Activated CD8-positive, alpha-beta T cell treated with anti-CD3 and anti-CD28 coated beads for 36 hours (primary cell): ENCODE data around the gene FAM83G. TPM values are rescaled to one million over a fixed set of nuclear protein-coding genes. Genes with fewer than 3 reads are reported as not detected.
"Not testable (repeated sequence)": the region's sequence is repeated elsewhere in the genome, so short reads cannot be mapped to it uniquely, and the experiment has no call there.

ENCODE experiments used
- ATAC-seq: fragments of 200-7000 bp; cut with Tn5 transposase; one replicate; pipeline ENCODE4 v1.10.0; 2021; ENCODE audit warnings: mild to moderate bottlenecking, moderate library complexity
- CTCF ChIA-PET: fragments of 350-600 bp; sonication (Branson Sonifier 250); formaldehyde crosslinking; loops from one replicate; lab custom pipeline; 2021; ENCODE audit warnings: antibody characterized with exemption; lab: Charles Lee
- POLR2A ChIA-PET: fragments of 350-600 bp; sonication (Branson Sonifier 250); formaldehyde crosslinking; loops from one replicate; lab custom pipeline; 2021; ENCODE audit warnings: antibody characterized with exemption; lab: Charles Lee
- DNase-seq: peaks from one replicate; pipeline ENCODE4 v3.0.0-alpha.2; 2020
- H3K27ac Mint-ChIP-seq: one replicate; pipeline ENCODE4 v1.8.0; 2021; ENCODE audit warnings: mild to moderate bottlenecking, mixed read lengths
- H3K27me3 Mint-ChIP-seq: one replicate; pipeline ENCODE4 v1.8.0; 2021; ENCODE audit warnings: mixed read lengths
- H3K36me3 Mint-ChIP-seq: one replicate; pipeline ENCODE4 v1.8.0; 2021; ENCODE audit warnings: low read depth, mixed read lengths
- H3K4me1 Mint-ChIP-seq: one replicate; pipeline ENCODE4 v1.8.0; 2021; ENCODE audit warnings: low read depth, mixed read lengths
- H3K4me3 Mint-ChIP-seq: one replicate; pipeline ENCODE4 v1.8.0; 2021; ENCODE audit warnings: mild to moderate bottlenecking, moderate library complexity, mixed read lengths
- H3K9me3 Mint-ChIP-seq: one replicate; pipeline ENCODE4 v1.8.0; 2021; ENCODE audit warnings: mixed read lengths
- CTCF ChIP-seq: fragments of 200-600 bp; IDR thresholded peaks from one replicate; pipeline ENCODE4 v1.8.0; 2022; ENCODE audit warnings: antibody characterized with exemption, mild to moderate bottlenecking
- intact Hi-C: fragments of 100-400 bp; cut with micrococcal nuclease; formaldehyde crosslinking; loops from one replicate; pipeline ENCODE4 v1.10.0; 2022
- total RNA-seq, 2 experiments: library from RNA; stranded (reverse); gene quantifications; one replicate each; pipeline ENCODE4 v1.2.3, GENCODE V29; 2021

The FAM83G gene
- total RNA-seq, 2 experiments from 2014 or later: 11.9 to 12.1 TPM

GRCh38 chr17:19037547-19037946 lies 33.0 kb upstream of the FAM83G start:
- intact Hi-C loops, H3K36me3 Mint-ChIP-seq, DNase-seq, POLR2A ChIA-PET, H3K4me3 Mint-ChIP-seq, H3K4me1 Mint-ChIP-seq, H3K27me3 Mint-ChIP-seq, H3K27ac Mint-ChIP-seq, ATAC-seq, CTCF ChIA-PET, H3K9me3 Mint-ChIP-seq: not testable (repeated sequence)

GRCh38 chr17:19036186-19036585 lies 31.6 kb upstream of the FAM83G start:
- H3K9me3 Mint-ChIP-seq, H3K27me3 Mint-ChIP-seq, DNase-seq, ATAC-seq, H3K36me3 Mint-ChIP-seq, POLR2A ChIA-PET, intact Hi-C loops, H3K4me3 Mint-ChIP-seq, H3K4me1 Mint-ChIP-seq, CTCF ChIA-PET, H3K27ac Mint-ChIP-seq: not testable (repeated sequence)

DNA sequence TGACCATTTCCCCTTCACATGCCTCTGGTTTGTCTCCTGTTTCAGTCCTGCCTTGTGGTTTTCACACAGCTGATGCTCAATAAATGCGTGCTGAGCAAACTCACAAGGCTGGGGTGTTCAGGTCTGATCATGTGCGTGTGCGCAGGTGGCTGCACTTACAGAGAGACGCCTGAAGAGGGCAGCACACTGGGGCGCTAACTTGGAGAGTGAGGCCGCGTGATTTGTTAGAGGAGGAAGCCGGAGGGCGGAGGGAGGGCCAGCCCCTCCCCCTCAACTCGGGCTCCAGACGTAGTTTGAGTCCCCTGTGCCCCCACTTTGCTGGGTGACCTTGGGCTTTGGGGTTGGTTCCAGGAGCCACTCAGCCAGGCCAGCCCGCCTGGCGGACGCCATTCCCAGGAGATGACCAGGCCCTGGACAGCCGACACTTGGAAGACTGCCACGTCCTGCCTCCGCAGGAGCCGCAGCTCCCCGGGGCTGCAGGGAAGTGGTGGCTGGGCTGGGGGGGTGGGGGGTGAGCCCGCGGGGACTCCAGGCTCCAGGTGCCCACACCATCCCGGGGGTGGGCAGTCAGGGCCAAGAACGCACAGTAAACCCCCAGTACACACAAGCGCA lies 27.9 kb upstream of the FAM83G start:
- H3K36me3 Mint-ChIP-seq, H3K4me1 Mint-ChIP-seq, H3K27me3 Mint-ChIP-seq, intact Hi-C loops, H3K4me3 Mint-ChIP-seq, DNase-seq, CTCF ChIA-PET, H3K27ac Mint-ChIP-seq, POLR2A ChIA-PET, H3K9me3 Mint-ChIP-seq: not testable (repeated sequence)
- ATAC-seq: peak; percentile 95

- H3K9me3 Mint-ChIP-seq, intact Hi-C loops: not testable (repeated sequence)
These were observed 27.2 kb upstream of the FAM83G start for GRCh38 chr17:19031729-19032128.

DNA sequence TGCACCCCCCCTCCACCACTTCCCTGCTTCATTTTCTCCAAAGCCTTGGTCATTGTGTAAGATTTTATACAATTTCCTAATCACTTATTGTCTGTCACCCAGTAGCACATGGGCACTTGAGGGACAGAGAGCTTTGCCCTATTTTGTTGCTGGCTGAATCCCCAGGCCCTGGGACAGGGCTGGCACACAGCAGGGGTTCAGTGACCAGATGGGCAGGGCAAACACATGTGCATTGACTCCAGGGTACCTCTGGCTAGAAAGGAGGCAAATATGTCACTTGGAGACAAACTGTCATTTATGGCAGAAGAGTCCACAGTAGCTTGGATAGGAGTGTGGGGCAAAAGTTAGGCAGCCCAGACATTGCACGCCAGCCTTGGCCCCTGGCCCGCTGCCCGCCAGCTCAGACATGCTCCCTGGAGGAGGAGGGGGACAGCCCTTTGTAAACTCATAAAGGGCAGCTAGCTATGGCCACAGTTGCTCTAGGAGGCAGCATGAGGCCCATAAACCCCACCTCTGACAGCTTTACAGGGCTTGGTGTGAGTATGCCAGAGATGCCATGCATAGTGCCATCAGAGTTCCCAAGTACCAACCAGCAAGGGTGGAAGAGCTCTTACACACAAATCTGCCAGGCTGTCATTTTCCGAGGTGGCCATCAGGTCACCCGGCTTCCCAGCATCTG lies 26.3 kb upstream of the FAM83G start:
- H3K4me3 Mint-ChIP-seq, POLR2A ChIA-PET, H3K27me3 Mint-ChIP-seq, H3K9me3 Mint-ChIP-seq, DNase-seq, CTCF ChIA-PET, H3K4me1 Mint-ChIP-seq, H3K27ac Mint-ChIP-seq, ATAC-seq, H3K36me3 Mint-ChIP-seq, intact Hi-C loops: not testable (repeated sequence)

More at GRCh38 chr17:19031729-19032128, 27.2 kb upstream of the FAM83G start:
- CTCF ChIA-PET, H3K27me3 Mint-ChIP-seq, H3K4me1 Mint-ChIP-seq, H3K4me3 Mint-ChIP-seq, H3K27ac Mint-ChIP-seq, POLR2A ChIA-PET, H3K36me3 Mint-ChIP-seq: not testable (repeated sequence)
- peak; percentile 77 for DNase-seq
- peak; percentile 75 for ATAC-seq

GRCh38 chr17:19029740-19030139 lies 25.2 kb upstream of the FAM83G start:
- H3K27me3 Mint-ChIP-seq, CTCF ChIA-PET, H3K4me3 Mint-ChIP-seq, POLR2A ChIA-PET, H3K36me3 Mint-ChIP-seq, DNase-seq, H3K4me1 Mint-ChIP-seq, H3K9me3 Mint-ChIP-seq, H3K27ac Mint-ChIP-seq, ATAC-seq, intact Hi-C loops: not testable (repeated sequence)

DNA sequence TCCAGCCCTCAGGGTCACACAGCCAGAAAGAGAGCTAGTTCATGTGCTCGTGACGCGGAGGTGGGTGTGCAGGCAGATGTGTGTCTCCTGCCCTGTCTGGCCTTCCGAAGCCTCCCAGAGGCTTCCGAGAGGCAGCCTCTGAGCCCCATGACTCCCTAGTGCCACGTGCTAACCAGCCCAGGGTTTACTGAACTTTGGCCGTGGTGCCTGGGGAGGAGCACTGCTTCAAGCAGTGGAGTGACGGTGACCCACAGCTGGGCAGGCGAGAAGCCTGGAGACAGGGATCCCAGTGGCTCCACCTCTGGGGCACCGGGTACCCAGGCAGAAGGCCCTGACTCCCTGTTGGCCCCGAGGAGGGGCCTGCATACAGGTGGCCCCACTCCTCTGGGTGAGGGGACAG lies 24.1 kb upstream of the FAM83G start:
- ATAC-seq, POLR2A ChIA-PET, CTCF ChIA-PET, intact Hi-C loops, DNase-seq, H3K27me3 Mint-ChIP-seq, H3K27ac Mint-ChIP-seq, H3K9me3 Mint-ChIP-seq, H3K36me3 Mint-ChIP-seq, H3K4me3 Mint-ChIP-seq: not testable (repeated sequence)
- H3K4me1 Mint-ChIP-seq: peaks cover 14% of the 10 kb centered on the region

DNA sequence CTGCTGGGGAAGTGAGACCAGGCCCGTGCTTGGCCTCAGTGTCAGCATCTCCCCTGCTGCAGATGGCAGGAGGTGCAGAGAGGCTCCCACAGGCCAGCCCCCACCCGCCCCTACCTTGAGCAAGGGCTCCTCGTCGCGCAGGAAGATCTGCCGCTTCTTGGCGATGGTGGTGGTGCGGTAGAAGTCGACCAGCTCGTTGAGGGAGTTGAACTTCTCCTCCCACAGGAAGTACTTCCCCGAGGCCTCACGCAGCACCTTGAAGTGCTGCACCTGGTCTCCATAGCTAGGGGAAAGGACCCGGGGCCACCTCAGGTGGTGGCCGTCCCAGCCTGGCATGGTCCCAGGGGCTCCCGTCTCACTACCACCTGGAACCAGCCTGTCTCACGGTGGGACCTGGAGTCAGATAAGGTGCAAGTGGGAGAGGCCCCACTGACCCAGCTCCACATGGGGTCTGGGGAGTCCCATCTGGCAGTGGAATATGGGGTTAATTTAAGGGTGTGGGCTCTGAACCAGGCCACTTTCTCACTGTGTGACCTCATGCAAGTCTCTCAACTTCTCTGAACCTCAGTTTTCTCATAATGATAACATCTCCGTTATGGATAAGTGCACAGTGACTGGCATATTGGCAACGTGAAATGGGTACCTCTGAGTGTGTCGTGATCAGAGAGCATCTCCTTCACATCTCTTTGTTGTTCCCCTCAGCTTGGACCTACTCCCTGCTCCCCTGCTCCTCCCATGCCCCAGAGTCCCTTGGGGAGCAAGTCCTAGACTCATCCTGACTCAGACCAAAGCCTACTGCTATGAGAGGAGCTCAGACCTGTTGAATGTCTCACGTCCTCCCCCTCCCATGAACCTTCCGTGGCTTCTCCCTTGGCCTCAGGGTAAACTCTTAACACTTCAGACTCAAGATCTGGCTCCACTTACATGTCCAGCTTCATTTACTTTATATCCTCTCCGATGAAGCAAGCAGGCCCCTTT lies 19.8 kb upstream of the FAM83G start:
- peak; percentile 27 for DNase-seq

More for the DNA sequence above, 19.8 kb upstream of the FAM83G start:
- H3K9me3 Mint-ChIP-seq: no peaks in the 10 kb centered on the region
- ChIA-PET POLR2A (interaction anchor here (1.2 to 2.0 kb wide), 2 partner anchors 20 to 63 kb away, joined by 3 to 8 read pairs; partner anchors contain the start of gene FAM83G), CTCF (interaction anchor here (1.1 to 2.7 kb wide), 3 partner anchors 21 to 399 kb away, joined by 3 to 8 read pairs (median 6); no protein-coding TSS in a partner anchor)
- H3K27me3 Mint-ChIP-seq: no peaks in the 10 kb centered on the region
- peak; percentile 47 for ATAC-seq
- peak overlapping the region; percentile 83 for H3K27ac Mint-ChIP-seq
- peaks cover 13% of the 10 kb centered on the region for H3K36me3 Mint-ChIP-seq
- no peak for TF ChIP-seq CTCF
- H3K4me1 Mint-ChIP-seq: peaks cover 16% of the 10 kb centered on the region
- intact Hi-C loops: no loop called here
- H3K4me3 Mint-ChIP-seq: no peak overlapping the region
